A673 (cell line): ENCODE measurements around the gene OSTF1.

ENCODE experiments used
- CTCF ChIP-seq: fragments of 300-800, 200-600 bp; sonication (generic); conservative IDR thresholded peaks from 2 replicates; pipeline ENCODE4 v1.5.1; 2017; ENCODE audit warnings: low read depth, mild to moderate bottlenecking, antibody characterized with exemption, low read length, moderate library complexity, mixed read lengths
- EZH2 ChIP-seq: fragments of 200-600 bp; sonication (generic); IDR thresholded peaks from 2 replicates; pipeline ENCODE4 v1.6.1; 2017; ENCODE audit warnings: borderline replicate concordance, low read depth, mild to moderate bottlenecking, mixed read lengths, antibody characterized with exemption, low read length; ENCODE audit not compliant: poor library complexity, severe bottlenecking

DNA sequence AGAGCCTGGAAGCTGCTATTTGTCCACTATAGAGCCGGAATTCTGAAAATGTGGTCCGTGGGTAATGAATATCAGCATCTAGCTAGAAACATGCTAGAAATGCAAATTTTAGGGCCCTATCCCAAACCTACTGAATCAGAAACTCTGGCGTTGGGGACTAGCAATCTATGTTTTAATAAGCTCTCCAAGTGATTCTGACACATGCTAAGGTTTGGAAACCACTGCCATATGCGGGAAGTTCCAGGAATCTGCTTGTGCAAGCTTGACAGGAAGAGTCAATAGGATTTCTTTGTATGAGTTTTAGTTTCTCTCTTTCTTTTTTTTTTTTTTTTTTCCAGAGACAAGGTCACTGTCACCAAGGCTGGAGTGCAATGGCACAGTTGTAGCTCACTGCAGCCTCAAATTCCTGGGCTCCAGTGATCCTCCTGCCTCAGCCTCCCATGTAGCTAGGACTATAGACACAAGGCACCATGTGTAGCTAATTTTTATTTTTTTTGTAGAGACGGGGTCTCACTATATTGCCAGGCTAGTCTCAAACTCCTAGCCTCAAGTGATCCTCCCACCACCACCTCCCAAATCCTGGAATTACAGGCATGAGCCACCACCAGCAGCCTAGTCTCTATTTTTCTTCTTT, 33.8 kb upstream of the OSTF1 start:
- no peak for TF ChIP-seq CTCF
- no peak for TF ChIP-seq EZH2
